ENCODE data around the gene CAST.

The CAST gene

DNA sequence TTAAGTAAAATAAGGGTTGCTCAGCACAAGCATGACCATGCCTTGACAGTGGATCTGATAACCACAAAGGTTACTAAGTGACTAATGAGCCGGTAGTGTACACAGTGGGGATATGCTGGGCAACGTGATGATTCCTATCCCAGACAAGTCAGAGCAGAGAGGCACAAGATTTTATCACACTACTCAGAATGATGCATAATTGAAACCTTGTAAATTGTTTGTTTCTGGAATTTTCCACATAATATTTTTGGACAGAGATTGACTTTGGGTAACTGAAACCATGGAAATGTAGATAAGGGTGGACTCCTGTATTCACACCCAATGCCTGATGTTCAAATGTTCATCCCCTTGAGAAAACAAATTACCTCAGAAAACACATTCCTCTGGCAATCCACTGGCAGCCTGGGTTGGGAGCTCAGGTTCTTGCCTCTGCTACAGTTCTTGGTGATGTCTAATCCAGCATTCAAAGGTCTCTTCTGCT lies 161.8 kb downstream of the CAST start:
- no peak for DNase-seq

All from NCI-H82 (cell line).